Mesenchymal stem cell (in vitro differentiated cells and primary cell): ENCODE measurements around the gene LCMT1.

ENCODE experiments used
- DNase-seq: peaks from one replicate; pipeline ENCODE4 v3.0.0-alpha.2; 2013
- H2AFZ ChIP-seq: one replicate; pipeline ENCODE4 v1.6.1; 2013; ENCODE audit warnings: low read depth, mild to moderate bottlenecking, control low read depth, inconsistent platforms, low read length, moderate library complexity
- H2AK5ac ChIP-seq: 2 replicates; pipeline ENCODE4 v1.6.1; 2013; ENCODE audit warnings: low read length, moderate library complexity, mild to moderate bottlenecking, inconsistent platforms; ENCODE audit not compliant: severe bottlenecking
- H2BK120ac ChIP-seq: one replicate; pipeline ENCODE4 v1.6.1; 2013; ENCODE audit warnings: low read depth, mild to moderate bottlenecking, inconsistent platforms, low read length, moderate library complexity
- H2BK12ac ChIP-seq, 2 experiments: one replicate each; pipeline ENCODE4 v1.6.1; 2013; ENCODE audit warnings: inconsistent platforms in 2 of 2, low read length in 2 of 2, mild to moderate bottlenecking in 2 of 2, moderate library complexity in 2 of 2, control low read depth in 1 of 2
- H2BK15ac ChIP-seq: one replicate; pipeline ENCODE4 v1.6.1; 2013; ENCODE audit warnings: mild to moderate bottlenecking, low read depth, inconsistent platforms; ENCODE audit not compliant: poor library complexity, severe bottlenecking
- H2BK5ac ChIP-seq: 2 replicates; pipeline ENCODE4 v1.6.1; 2013; ENCODE audit warnings: low read depth, mild to moderate bottlenecking, low read length, control low read depth, inconsistent platforms; ENCODE audit not compliant: poor library complexity, severe bottlenecking
- H3K14ac ChIP-seq, 2 experiments: one replicate each; pipeline ENCODE4 v1.6.1; 2013; ENCODE audit warnings: inconsistent platforms in 2 of 2, low read length in 2 of 2, control low read depth in 1 of 2, mild to moderate bottlenecking in 1 of 2, moderate library complexity in 1 of 2
- H3K18ac ChIP-seq, 2 experiments: one replicate each; pipeline ENCODE4 v1.6.1; 2013; ENCODE audit warnings: inconsistent platforms in 2 of 2, low read length in 2 of 2, control low read depth in 1 of 2, low read depth in 1 of 2, mild to moderate bottlenecking in 1 of 2
- H3K23ac ChIP-seq, 2 experiments: one replicate each; pipeline ENCODE4 v1.6.1; 2013; ENCODE audit warnings: inconsistent platforms in 2 of 2, low read length in 2 of 2, mild to moderate bottlenecking in 2 of 2, moderate library complexity in 2 of 2, control low read depth in 1 of 2
- H3K27ac ChIP-seq: 2 replicates; pipeline ENCODE4 v1.5.1; 2013; ENCODE audit warnings: mild to moderate bottlenecking, moderate library complexity, low read length, control low read depth, inconsistent platforms; ENCODE audit not compliant: poor library complexity, severe bottlenecking
- H3K27me3 ChIP-seq, 2 experiments: 2 replicates each; pipeline versions ENCODE4 v1.6.1 to v1.7.0; 2013; ENCODE audit warnings: low read length in 2 of 2, mild to moderate bottlenecking in 2 of 2, moderate library complexity in 2 of 2, control low read depth in 1 of 2, inconsistent platforms in 1 of 2; ENCODE audit not compliant: control insufficient read depth in 1 of 2, insufficient read depth in 1 of 2
- H3K36me3 ChIP-seq, 2 experiments: 2 replicates each; pipeline versions ENCODE4 v1.6.1 to v1.7.0; 2013; ENCODE audit warnings: low read length in 2 of 2, control low read depth in 1 of 2, inconsistent platforms in 1 of 2, low read depth in 1 of 2, mild to moderate bottlenecking in 1 of 2; ENCODE audit not compliant: insufficient read depth in 2 of 2, control insufficient read depth in 1 of 2
- H3K4ac ChIP-seq, 2 experiments: one replicate each; pipeline ENCODE4 v1.6.1; 2013; ENCODE audit warnings: inconsistent platforms in 2 of 2, low read length in 2 of 2, mild to moderate bottlenecking in 2 of 2, moderate library complexity in 2 of 2, control low read depth in 1 of 2, low read depth in 1 of 2
- H3K4me1 ChIP-seq: 2 replicates; pipeline ENCODE4 v1.6.1; 2013; ENCODE audit warnings: low read depth, low read length, control low read depth; ENCODE audit not compliant: control insufficient read depth, insufficient read depth
- H3K4me2 ChIP-seq: 2 replicates; pipeline ENCODE4 v1.6.1; 2013; ENCODE audit warnings: low read length, mild to moderate bottlenecking, inconsistent platforms; ENCODE audit not compliant: poor library complexity, severe bottlenecking
- H3K4me3 ChIP-seq, 2 experiments: 2 replicates each; pipeline versions ENCODE4 v1.5.1 to v1.7.0; 2013; ENCODE audit warnings: low read length in 2 of 2, mild to moderate bottlenecking in 2 of 2, control low read depth in 1 of 2, low read depth in 1 of 2; ENCODE audit not compliant: insufficient read depth in 1 of 2
- H3K79me1 ChIP-seq: replicated peaks from 2 replicates; pipeline ENCODE4 v1.6.1; 2013; ENCODE audit warnings: mild to moderate bottlenecking, control low read depth, low read length, inconsistent platforms; ENCODE audit not compliant: poor library complexity, severe bottlenecking
- H3K9ac ChIP-seq: 2 replicates; pipeline ENCODE4 v1.7.0; 2013; ENCODE audit warnings: mild to moderate bottlenecking, low read length, moderate library complexity
- H3K9me3 ChIP-seq: 2 replicates; pipeline ENCODE4 v1.7.0; 2013; ENCODE audit warnings: mild to moderate bottlenecking, low read length; ENCODE audit not compliant: control insufficient read depth
- H4K8ac ChIP-seq: one replicate; pipeline ENCODE4 v1.6.1; 2013; ENCODE audit warnings: inconsistent platforms, mild to moderate bottlenecking, low read length, moderate library complexity
- H4K91ac ChIP-seq: one replicate; pipeline ENCODE4 v1.6.1; 2013; ENCODE audit warnings: mild to moderate bottlenecking, low read length, inconsistent platforms
- WGBS: methylation state at CpG from one replicate; pipeline ENCODE4 v1.1.7; 2013; ENCODE audit warnings: mixed read lengths; 5-methylcytosine and 5-hydroxymethylcytosine counted together

LCMT1 gene

DNA sequence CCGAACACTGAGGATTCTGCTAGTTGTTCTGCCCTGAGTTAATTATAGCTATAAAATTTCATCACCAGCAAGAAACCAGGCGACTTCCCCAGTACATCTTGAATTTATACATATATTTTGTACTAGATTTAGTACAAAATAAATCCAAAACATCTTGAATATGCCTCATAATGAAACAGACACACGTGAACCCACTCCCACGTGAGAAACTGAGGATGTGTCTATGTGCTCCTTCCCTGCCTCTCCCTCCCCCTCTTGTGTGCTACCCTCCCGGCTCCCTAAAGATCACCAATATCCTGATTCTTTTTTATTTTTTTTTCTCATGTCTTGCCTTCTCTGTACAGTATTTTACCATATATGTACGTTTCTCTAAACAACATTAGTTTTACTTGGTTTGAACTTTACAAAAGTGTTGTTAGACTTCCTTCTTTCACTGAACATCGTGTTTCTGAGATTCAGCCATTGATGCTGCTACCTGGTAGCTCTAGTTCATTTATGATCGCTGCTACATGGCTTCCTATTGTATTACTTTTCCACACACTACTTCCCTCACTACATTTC is 1.1 kb upstream of the LCMT1 start:
- WGBS: 36% methylated on average over 7 of the region's 8 CpGs
- peaks cover 26% of the 10 kb centered on the region for H3K79me1 ChIP-seq
- no peaks in the 10 kb centered on the region for H3K27me3 ChIP-seq
- peaks cover 11% of the 10 kb centered on the region for H3K4me1 ChIP-seq
- peak overlapping the region; percentile 95 for H3K9ac ChIP-seq
- H2BK5ac ChIP-seq: no peak overlapping the region
- H3K9me3 ChIP-seq: no peaks in the 10 kb centered on the region
- no peak overlapping the region for H2BK15ac ChIP-seq
- H2AFZ ChIP-seq: no peak overlapping the region
- peak overlapping the region in 1 of 2 experiments; percentile 98 for H3K4me3 ChIP-seq
- no peak overlapping the region for H3K4me2 ChIP-seq
- H2BK120ac ChIP-seq: no peak overlapping the region
- no peak overlapping the region for H2AK5ac ChIP-seq
- H3K27ac ChIP-seq: no peak overlapping the region
- H3K23ac ChIP-seq: no peak overlapping the region
- H4K91ac ChIP-seq: no peak overlapping the region
- no peak overlapping the region for H3K18ac ChIP-seq
- peaks cover 0 to 16% of the 10 kb centered on the region in 2 experiments for H3K36me3 ChIP-seq
- H3K14ac ChIP-seq: no peak overlapping the region
- H4K8ac ChIP-seq: no peak overlapping the region
- peak; percentile 18 for DNase-seq
- no peak overlapping the region for H2BK12ac ChIP-seq
- no peak overlapping the region for H3K4ac ChIP-seq

DNA sequence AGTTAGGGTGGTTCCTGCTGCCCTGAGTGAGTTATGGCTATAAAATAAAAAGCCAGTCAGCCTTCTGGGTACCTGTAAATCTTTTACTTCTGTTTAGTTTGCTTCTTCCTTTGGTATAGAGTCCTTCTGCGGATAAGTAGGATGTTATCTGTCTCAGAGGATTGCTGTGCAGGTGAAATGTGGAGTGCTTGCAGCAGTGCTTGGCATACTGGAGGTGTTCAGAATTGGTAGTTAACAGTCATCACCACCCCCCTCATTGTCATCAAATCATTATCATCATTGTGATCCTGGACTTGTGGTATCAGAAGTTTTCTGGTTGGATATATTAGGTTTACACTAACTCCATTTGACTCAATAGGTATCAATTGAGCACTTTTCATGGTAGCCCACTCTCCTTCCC is 2.6 kb downstream of the LCMT1 start:
- Histone ChIP-seq H3K9me3 (no peaks in the 10 kb centered on the region), H3K4me3 (no peak overlapping the region), H4K91ac (no peak overlapping the region), H3K4ac (no peak overlapping the region), H2BK120ac (no peak overlapping the region), H3K9ac (no peak overlapping the region), H3K4me1 (peaks cover 5% of the 10 kb centered on the region), H2AFZ (no peak overlapping the region), H3K18ac (no peak overlapping the region), H4K8ac (no peak overlapping the region), H3K27me3 (no peaks in the 10 kb centered on the region), H3K27ac (no peak overlapping the region), H2BK5ac (no peak overlapping the region), H3K79me1 (peaks cover 41% of the 10 kb centered on the region), H3K14ac (no peak overlapping the region), H2AK5ac (no peak overlapping the region), H3K23ac (no peak overlapping the region), H2BK12ac (no peak overlapping the region), H3K4me2 (no peak overlapping the region), H2BK15ac (no peak overlapping the region), H3K36me3 (peaks cover 11 to 33% of the 10 kb centered on the region in 2 experiments)
- 100% methylated on average over 1 of the region's 1 CpG for WGBS
- no peak for DNase-seq

DNA sequence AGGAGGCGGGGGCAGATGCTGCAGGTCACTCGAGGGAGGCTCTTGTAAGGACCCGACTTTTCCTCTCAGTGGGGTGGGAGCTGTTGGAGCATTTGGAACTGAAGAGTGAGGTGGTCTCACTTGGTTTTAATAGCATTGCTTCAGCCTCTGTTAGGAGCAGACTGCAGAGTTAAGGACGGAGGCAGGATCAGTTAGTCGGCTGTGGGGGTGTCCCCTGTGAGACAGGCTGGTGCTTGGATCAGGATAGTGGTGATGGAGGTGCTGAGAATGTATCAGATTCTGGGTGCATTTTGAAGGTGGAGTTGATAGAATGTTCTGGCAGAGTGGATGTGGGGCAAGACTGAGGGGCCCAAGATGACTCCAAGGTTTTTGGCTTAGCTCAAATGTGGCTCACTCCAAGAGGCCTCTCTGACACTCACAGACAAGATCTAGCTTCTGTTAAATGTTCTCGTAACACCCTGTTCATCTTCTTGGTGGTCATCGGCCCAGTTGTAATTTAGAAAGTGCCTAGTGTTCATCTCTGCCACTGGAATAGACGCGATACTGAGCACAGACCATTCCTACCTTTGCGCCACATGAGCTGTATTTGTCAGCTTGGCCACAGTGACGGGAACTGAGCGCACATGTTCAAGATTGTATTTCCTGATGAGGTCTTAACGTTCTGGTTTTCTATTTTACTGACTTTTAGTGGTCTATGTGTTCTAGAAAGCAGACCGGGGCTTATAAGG is 7.5 kb downstream of the LCMT1 start:
- no peak for DNase-seq
- no peak overlapping the region for H4K8ac ChIP-seq
- WGBS: 98% methylated on average over 13 of the region's 14 CpGs

GRCh38 chr16:25121824-25122600 is 10.5 kb downstream of the LCMT1 start:
- H3K9ac ChIP-seq: no peak overlapping the region
- H2BK5ac ChIP-seq: no peak overlapping the region
- 91% methylated on average over 2 of the region's 6 CpGs for WGBS
- H3K4me1 ChIP-seq: peaks cover 4% of the 10 kb centered on the region
- peaks cover 37% of the 10 kb centered on the region for H3K79me1 ChIP-seq
- H3K27me3 ChIP-seq: no peaks in the 10 kb centered on the region
- no peak overlapping the region for H3K27ac ChIP-seq
- no peak overlapping the region for H3K14ac ChIP-seq
- no peak overlapping the region for H2AK5ac ChIP-seq
- H3K4me2 ChIP-seq: no peak overlapping the region
- no peak overlapping the region for H2BK120ac ChIP-seq
- DNase-seq: no peak
- peaks cover 8 to 10% of the 10 kb centered on the region in 2 experiments for H3K36me3 ChIP-seq
- no peak overlapping the region for H3K4me3 ChIP-seq
- no peaks in the 10 kb centered on the region for H3K9me3 ChIP-seq
- no peak overlapping the region for H2BK12ac ChIP-seq
- no peak overlapping the region for H3K23ac ChIP-seq
- no peak overlapping the region for H3K4ac ChIP-seq
- H4K91ac ChIP-seq: no peak overlapping the region
- H4K8ac ChIP-seq: no peak overlapping the region
- H2AFZ ChIP-seq: no peak overlapping the region
- no peak overlapping the region for H3K18ac ChIP-seq
- no peak overlapping the region for H2BK15ac ChIP-seq

More for the DNA sequence above, 7.5 kb downstream of the LCMT1 start:
- Histone ChIP-seq H3K18ac (no peak overlapping the region), H3K9me3 (no peaks in the 10 kb centered on the region), H3K4me1 (peaks cover 1% of the 10 kb centered on the region), H2BK15ac (no peak overlapping the region), H2AK5ac (no peak overlapping the region), H3K27me3 (no peaks in the 10 kb centered on the region), H3K9ac (no peak overlapping the region), H2BK120ac (no peak overlapping the region), H2BK5ac (no peak overlapping the region), H3K4ac (no peak overlapping the region), H3K4me3 (no peak overlapping the region), H3K79me1 (peaks cover 45% of the 10 kb centered on the region), H3K14ac (no peak overlapping the region), H3K27ac (no peak overlapping the region), H3K23ac (no peak overlapping the region), H2AFZ (no peak overlapping the region), H3K36me3 (peaks cover 11 to 32% of the 10 kb centered on the region in 2 experiments), H3K4me2 (no peak overlapping the region), H2BK12ac (no peak overlapping the region), H4K91ac (no peak overlapping the region)
